Stimulated activated naive CD8-positive, alpha-beta T cell treated with anti-CD3 and anti-CD28 coated beads, Interleukin-15, Interleukin-2, amounts not matched to agents 100 U/mL and 50 U/mL, for 24 hours (primary cell): Measurements from ENCODE around the gene GPBAR1.
"Not testable (repeated sequence)": the region's sequence is repeated elsewhere in the genome, so short reads cannot be mapped to it uniquely, and the experiment has no call there.

Experiments
- ATAC-seq: fragments of 150-1000 bp; cut with Tn5 transposase; one replicate; pipeline ENCODE4 v1.10.0; 2021
- DNase-seq: peaks from one replicate; pipeline ENCODE4 v3.0.0; 2021

GPBAR1 gene

DNA sequence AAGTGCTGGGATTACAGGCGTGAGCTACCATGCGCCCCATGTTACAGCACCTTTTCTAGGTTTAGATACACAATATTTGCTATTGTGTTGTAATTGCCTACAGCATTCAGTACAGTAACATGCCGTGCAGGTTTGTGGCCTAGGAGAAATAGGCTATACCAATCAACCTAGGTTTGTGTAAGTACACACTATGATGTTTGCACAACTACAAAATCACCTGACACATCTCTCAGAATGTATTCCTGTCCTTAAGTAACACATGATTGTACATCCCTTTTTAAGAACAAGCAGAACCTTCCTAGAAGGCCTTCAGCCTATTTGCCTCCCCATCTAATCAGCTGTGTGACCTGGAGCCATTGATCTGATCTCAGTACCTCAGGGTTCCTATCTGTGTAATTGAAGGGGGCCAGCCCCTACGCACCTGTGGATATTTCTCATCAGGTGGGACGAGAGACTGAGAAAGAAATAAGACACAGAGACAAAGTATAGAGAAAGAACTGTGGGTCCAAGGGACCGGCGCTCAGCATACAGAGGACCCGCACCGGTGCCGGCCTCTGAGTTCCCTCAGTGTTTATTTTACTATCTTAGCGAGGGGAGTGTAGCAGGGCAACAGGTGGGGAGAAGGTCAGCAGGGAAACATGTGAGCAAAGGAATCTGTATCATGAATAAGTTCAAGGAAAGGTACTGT lies 50.2 kb downstream of the GPBAR1 start:
- DNase-seq (no peak), ATAC-seq (no peak)

DNA sequence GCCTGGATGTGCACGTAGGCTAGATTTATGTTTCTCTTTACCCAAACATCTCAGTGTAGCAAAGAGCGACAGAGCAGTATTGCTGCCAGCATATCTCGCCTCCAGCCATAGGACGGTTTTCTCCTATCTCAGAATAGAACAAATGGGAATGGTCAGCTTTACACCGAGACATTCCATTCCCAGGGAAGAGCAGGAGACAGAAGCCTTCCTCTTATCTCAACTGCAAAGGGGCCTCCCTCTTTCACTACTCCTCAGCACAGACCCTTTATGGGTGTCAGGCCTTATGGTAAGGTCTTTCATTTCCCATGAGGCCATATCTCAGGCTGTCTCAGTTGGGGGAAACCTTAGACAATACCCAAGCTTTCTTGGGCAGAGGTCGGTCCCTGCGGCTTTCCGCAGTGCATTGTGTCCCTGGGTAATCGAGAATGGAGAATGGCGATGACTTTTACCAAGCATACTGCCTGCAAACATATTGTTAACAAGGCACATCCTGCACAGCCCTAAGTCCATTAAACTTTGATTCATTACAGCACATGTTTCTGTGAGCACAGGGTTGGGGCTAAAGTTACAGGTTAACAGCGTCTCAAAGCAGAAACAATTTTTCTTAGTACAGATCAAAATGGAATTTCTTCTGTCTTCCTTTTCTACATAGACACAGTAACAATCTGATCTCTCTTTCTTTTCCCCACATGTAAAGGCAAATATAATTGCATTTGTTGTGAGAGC lies 50.9 kb downstream of the GPBAR1 start:
- not testable (repeated sequence) for ATAC-seq, DNase-seq

DNA sequence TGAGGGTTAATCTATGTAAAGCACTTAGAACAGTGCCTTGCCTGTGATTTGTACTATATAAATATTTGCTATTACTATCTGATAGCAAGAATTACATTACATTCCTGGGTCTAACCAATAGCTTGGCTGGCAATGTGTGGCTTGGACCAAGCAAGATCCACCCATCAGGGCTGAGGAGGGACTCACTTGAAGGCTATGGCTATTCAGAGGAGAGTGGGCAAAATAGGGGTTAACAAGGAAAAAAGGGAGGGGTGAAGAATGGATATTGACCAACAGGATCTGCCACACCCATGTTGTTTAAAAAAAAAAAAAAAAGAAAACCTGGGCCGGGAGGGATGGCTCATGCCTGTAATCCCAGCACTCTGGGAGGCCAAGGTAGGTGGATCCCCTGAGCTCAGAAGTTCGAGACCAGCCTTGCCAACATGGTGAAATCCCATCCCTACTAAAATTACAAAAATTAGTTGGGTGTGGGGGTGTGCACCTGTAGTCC lies 51.5 kb downstream of the GPBAR1 start:
- ATAC-seq = no peak
- no peak for DNase-seq

DNA sequence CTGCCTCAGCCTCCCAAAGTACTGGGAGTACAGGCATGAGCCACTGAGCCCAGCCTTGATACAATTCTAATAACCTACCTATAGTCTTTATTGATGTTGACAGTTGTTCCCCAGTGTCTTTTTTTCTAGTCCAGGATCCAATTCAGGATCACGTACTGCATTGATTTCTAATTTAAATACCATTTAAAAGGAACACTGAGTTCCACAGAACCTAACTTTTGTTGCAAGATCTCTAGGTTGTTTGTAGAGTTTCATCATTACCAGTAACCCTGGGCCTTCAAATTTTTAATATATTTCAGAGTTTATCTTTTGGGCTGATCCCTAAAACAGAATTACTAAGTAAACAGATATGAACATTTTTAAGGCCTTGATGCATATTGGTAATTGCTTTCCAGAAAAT lies 52.5 kb downstream of the GPBAR1 start:
- ATAC-seq = no peak
- DNase-seq = no peak
